ENCODE data around the gene SLC3A2. TPM values are rescaled to one million over a fixed set of nuclear protein-coding genes. Genes with fewer than 3 reads are reported as not detected.

Gene SLC3A2
- total RNA-seq, 1 donor = 259 TPM

GRCh38 chr11:62921201-62921572 is 40.5 kb downstream of the SLC3A2 start, which contains the start of gene CHRM1:
CHRM1 (minus strand) TSS chr11:62921363; CDS start chr11:62911100, 10,263 bp downstream.
- no peak within 1 kb of the TSS for H3K27ac ChIP-seq (ENCODE audit: low read depth, low read length)
- H3K9me3 ChIP-seq (ENCODE audit: low read depth, low read length) = no peaks in the 10 kb centered on the region
- peaks cover 44% of the 10 kb centered on the region for H3K27me3 ChIP-seq (ENCODE audit: insufficient read depth, low read length)
- H3K79me2 ChIP-seq (ENCODE audit: insufficient read depth, low read length) = no peaks in the 10 kb centered on the region
- H2AFZ ChIP-seq (ENCODE audit: low read length) = no peak within 1 kb of the TSS
- no peak for TF ChIP-seq CTCF (IDR thresholded peaks at IDR 0.05; ENCODE audit: extremely low read depth, low read depth, low read length)
- no peak within 1 kb of the TSS for H3K4me3 ChIP-seq (ENCODE audit: insufficient read depth, low read length)
- H4K20me1 ChIP-seq (ENCODE audit: insufficient read depth, low read length) = no peaks in the 10 kb centered on the region
- no peak for DNase-seq (ENCODE audit: insufficient read length, low spot score, missing footprints)
- H3K4me1 ChIP-seq (ENCODE audit: insufficient read depth, low read length) = peaks cover 10% of the 10 kb centered on the region
- no peak within 1 kb of the TSS for H3K4me2 ChIP-seq (ENCODE audit: insufficient read depth, low read length)
- H3K36me3 ChIP-seq (ENCODE audit: insufficient read depth, low read length) = no peaks in the 10 kb centered on the region

DNA sequence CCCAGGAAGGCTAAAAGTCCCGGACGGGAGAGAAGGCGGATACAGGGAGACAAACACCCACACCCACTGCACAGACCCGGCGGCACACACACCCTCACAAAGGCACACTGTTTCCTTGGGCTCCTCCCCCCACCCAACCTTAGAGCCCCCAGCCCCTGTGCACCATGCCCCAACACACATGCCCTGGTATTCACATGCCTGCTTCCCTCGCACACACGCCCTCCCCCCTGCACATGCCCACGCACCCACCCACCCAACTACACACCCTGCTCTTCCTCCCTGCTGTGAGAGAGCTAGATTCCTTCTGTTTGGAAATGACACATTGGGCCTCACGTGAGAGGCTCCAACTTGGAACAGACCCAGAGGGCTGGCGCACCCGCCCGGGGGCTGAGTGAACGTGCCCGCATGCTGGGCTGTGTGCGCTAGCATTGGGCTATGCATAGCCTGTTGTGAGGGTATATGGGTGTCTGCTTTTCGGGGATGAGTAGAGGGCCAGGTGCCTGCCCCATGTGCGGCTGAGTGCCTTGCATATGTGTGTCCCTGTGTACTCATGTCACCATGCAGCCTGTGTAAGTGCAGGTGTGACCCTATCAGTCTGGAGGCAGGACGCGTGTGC is 41.0 kb downstream of the SLC3A2 start:
- Histone ChIP-seq H3K36me3 (ENCODE audit: insufficient read depth, low read length) (no peaks in the 10 kb centered on the region), H3K4me3 (ENCODE audit: insufficient read depth, low read length) (no peak overlapping the region), H3K4me1 (ENCODE audit: insufficient read depth, low read length) (peaks cover 10% of the 10 kb centered on the region), H3K9me3 (ENCODE audit: low read depth, low read length) (no peaks in the 10 kb centered on the region), H3K79me2 (ENCODE audit: insufficient read depth, low read length) (no peaks in the 10 kb centered on the region), H4K20me1 (ENCODE audit: insufficient read depth, low read length) (no peaks in the 10 kb centered on the region), H3K27ac (ENCODE audit: low read depth, low read length) (no peak overlapping the region), H3K27me3 (ENCODE audit: insufficient read depth, low read length) (peaks cover 49% of the 10 kb centered on the region), H2AFZ (ENCODE audit: low read length) (no peak overlapping the region), H3K4me2 (ENCODE audit: insufficient read depth, low read length) (no peak overlapping the region)
- TF ChIP-seq CTCF (IDR thresholded peaks at IDR 0.05; ENCODE audit: extremely low read depth, low read depth, low read length) = no peak
- peak; percentile 86 for DNase-seq (ENCODE audit: insufficient read length, low spot score, missing footprints)

- H3K4me3 ChIP-seq (ENCODE audit: insufficient read depth, low read length) = no peak overlapping the region
- H3K4me1 ChIP-seq (ENCODE audit: insufficient read depth, low read length) = peaks cover 10% of the 10 kb centered on the region
- no peak for TF ChIP-seq CTCF (IDR thresholded peaks at IDR 0.05; ENCODE audit: extremely low read depth, low read depth, low read length)
- H2AFZ ChIP-seq (ENCODE audit: low read length) = no peak overlapping the region
- H3K4me2 ChIP-seq (ENCODE audit: insufficient read depth, low read length) = no peak overlapping the region
- H3K36me3 ChIP-seq (ENCODE audit: insufficient read depth, low read length) = no peaks in the 10 kb centered on the region
- H3K79me2 ChIP-seq (ENCODE audit: insufficient read depth, low read length) = no peaks in the 10 kb centered on the region
- no peaks in the 10 kb centered on the region for H3K9me3 ChIP-seq (ENCODE audit: low read depth, low read length)
- no peak overlapping the region for H3K27ac ChIP-seq (ENCODE audit: low read depth, low read length)
- no peaks in the 10 kb centered on the region for H4K20me1 ChIP-seq (ENCODE audit: insufficient read depth, low read length)
- DNase-seq (ENCODE audit: insufficient read length, low spot score, missing footprints) = no peak
- H3K27me3 ChIP-seq (ENCODE audit: insufficient read depth, low read length) = peaks cover 54% of the 10 kb centered on the region
These were observed 41.5 kb downstream of the SLC3A2 start for GRCh38 chr11:62922189-62922589.

GRCh38 chr11:62922653-62923431 is 42.1 kb downstream of the SLC3A2 start:
- Histone ChIP-seq H3K79me2 (ENCODE audit: insufficient read depth, low read length) (no peaks in the 10 kb centered on the region), H3K9me3 (ENCODE audit: low read depth, low read length) (no peaks in the 10 kb centered on the region), H3K4me3 (ENCODE audit: insufficient read depth, low read length) (no peak overlapping the region), H3K4me2 (ENCODE audit: insufficient read depth, low read length) (peak overlapping the region; percentile 74), H3K36me3 (ENCODE audit: insufficient read depth, low read length) (no peaks in the 10 kb centered on the region), H2AFZ (ENCODE audit: low read length) (no peak overlapping the region), H4K20me1 (ENCODE audit: insufficient read depth, low read length) (no peaks in the 10 kb centered on the region), H3K27ac (ENCODE audit: low read depth, low read length) (no peak overlapping the region), H3K4me1 (ENCODE audit: insufficient read depth, low read length) (peaks cover 10% of the 10 kb centered on the region), H3K27me3 (ENCODE audit: insufficient read depth, low read length) (peaks cover 60% of the 10 kb centered on the region)
- TF ChIP-seq CTCF (IDR thresholded peaks at IDR 0.05; ENCODE audit: extremely low read depth, low read depth, low read length) = peak; percentile 34
- peak; percentile 84 for DNase-seq (ENCODE audit: insufficient read length, low spot score, missing footprints)
